GM19438 (cell line): Measurements from ENCODE around the gene IGIP.

ENCODE experiments used
- ATAC-seq: cut with Tn5 transposase; IDR thresholded peaks from one replicate; pipeline ENCODE4 v1.9.1; 2021; ENCODE audit warnings: low read depth; ENCODE audit not compliant: unreplicated experiment

The IGIP gene

DNA sequence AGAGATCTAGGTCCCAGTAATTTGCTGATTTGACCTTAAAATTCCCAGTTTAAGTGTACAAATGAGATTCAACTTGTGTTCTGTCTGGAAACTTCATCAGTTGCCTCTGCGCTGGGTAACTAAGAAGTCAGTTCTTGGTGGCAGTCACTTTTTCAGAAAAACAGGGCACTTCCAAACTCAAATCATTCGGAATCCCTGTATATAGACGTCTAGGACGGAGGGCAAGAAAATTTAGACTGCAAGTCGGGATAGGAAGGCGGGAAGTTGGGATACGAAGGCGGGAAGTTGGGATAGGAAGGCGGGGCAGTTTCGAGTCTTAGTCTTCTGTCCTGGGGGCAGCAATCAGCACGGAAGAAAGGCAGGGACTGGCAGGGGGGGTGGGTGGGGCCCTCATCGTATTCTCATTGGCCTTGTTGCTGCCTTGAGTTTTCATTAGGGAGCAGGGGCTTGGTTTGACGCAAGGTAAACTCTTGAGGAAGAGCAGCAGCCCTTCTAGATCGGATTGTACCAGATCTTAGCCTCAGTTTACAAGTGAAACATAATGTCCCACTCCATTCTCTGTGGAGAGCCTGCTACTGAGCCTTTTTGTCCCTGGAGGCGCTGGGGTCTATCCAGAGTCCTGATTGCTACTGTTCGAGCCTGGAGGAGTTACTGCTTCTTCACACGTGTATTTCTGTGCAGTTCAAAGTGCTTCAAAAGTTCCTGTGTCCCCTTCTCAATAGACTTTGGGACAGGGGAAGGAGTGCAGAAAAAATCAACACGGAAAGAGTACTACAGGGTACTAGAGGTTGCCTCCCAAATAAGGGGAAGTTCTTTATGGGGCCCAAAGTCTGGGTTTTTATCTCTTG is 14.5 kb upstream of the IGIP start:
- ATAC-seq, result no peak

GRCh38 chr5:140111859-140112551 is 13.7 kb upstream of the IGIP start:
- no peak for ATAC-seq

- ATAC-seq, result no peak
Observed at GRCh38 chr5:140112685-140113179, 13.0 kb upstream of the IGIP start.

DNA sequence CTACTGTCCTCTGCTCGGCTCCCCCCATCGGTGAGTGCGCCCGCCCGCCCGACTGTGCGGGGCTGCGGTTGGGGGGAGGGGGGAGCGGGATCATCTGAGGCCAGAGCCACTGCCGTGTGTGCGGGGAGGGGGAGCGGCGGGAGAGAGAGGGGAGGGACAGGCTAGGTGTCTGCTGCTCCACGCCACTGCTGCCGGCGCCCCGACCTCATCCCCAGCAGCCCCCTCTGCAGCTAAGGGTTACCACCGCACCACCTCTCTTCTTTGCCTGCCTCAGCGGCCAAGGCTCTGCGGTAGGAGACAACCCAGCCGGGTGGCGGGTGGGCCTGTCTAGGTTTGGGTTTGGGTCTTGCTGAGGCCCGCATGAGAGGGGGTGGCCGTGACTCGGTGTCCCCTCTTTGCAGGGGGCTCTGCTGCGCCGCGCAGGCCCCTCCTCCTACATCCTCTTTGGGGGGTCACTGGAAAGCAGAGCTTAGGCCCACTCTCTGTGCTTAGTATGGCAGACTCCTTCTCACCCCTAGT is 12.5 kb upstream of the IGIP start:
- no peak for ATAC-seq

DNA sequence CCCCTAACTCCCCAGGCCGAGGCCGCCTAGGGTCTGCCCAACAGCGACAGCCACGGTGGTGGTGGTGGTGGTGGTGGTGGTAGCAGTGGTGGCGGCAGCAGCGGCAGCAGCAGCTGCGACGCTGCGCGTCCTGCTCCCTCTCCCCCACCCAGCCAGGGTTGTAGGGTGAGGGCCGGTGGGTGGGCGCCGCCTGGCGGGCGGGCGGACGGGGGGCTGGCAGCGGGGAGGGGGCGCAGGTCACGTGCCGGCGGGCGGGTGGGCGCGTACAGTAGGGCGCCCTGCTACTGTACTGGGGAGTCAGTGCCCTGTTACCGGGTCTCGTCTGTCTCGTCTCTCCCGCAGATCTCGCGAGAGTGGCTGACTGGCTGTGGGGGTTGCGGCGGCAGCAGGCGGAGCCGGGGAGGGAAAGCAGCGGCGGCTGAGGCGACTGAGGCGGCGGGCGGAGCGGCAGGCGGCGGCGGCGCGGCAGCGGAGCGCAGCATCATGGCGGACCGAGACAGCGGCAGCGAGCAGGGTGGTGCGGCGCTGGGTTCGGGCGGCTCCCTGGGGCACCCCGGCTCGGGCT is 12.0 kb upstream of the IGIP start, which contains the start of gene PURA:
PURA (plus strand) TSS at position 411 of the 565 bp plus-strand sequence; CDS start at position 484, 73 bp downstream.
- peak; percentile 87 for ATAC-seq

- ATAC-seq, result peak; percentile 34
Observed at GRCh38 chr5:140114341-140115185, 11.2 kb upstream of the IGIP start.

GRCh38 chr5:140115186-140115500 is 10.6 kb upstream of the IGIP start:
- ATAC-seq, result no peak

- ATAC-seq, result no peak
Observed at GRCh38 chr5:140116716-140117115, 9.0 kb upstream of the IGIP start.

GRCh38 chr5:140117523-140117922 is 8.2 kb upstream of the IGIP start:
- no peak for ATAC-seq

- no peak for ATAC-seq
Observed at GRCh38 chr5:140118302-140118936, 7.3 kb upstream of the IGIP start.

- ATAC-seq, result no peak
Observed at GRCh38 chr5:140126315-140127012, 727 bp downstream of the IGIP start.

- ATAC-seq, result no peak
Observed at GRCh38 chr5:140128376-140128775, 2.6 kb downstream of the IGIP start.

DNA sequence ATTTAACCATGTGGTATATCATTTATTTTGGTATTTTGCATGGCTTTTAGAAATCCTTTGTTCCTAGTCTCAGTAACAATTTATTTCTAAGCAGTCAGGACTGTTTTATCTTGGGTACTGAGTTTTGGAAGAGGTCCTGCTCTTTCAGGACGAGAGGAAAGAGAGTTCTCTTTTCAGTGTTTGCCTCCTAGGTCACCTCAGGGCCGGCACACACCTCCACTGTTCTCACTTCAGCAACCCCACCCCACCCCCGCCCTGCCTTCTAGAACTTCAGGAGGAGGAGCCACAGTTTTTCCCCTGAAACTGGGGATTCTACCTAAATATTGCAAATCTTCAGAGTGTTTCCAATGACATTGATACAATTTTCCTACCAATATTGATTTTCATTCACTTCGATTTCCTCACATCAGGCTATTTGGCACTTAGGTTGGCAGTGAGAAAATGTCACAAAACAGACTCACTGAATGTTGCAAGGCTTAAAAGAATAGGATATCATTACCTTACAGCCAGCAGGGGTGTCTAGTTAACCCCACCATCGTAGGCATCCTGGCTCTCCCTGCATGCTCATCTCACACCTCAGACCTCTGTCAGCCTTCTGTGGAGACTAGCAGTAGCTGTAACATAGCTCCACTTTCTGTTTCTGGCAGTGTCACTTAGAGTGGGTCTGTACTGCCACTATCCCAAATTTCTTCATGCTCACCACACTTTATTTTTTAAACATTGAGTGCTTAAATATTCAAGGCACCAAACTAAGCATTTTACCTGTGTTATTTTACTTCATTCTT is 5.4 kb downstream of the IGIP start:
- ATAC-seq, result no peak

- ATAC-seq, result no peak
Observed at GRCh38 chr5:140131967-140132409, 6.3 kb downstream of the IGIP start.

GRCh38 chr5:140133514-140134167 is 7.9 kb downstream of the IGIP start:
- ATAC-seq, result no peak

GRCh38 chr5:140134277-140134935 is 8.7 kb downstream of the IGIP start:
- no peak for ATAC-seq

DNA sequence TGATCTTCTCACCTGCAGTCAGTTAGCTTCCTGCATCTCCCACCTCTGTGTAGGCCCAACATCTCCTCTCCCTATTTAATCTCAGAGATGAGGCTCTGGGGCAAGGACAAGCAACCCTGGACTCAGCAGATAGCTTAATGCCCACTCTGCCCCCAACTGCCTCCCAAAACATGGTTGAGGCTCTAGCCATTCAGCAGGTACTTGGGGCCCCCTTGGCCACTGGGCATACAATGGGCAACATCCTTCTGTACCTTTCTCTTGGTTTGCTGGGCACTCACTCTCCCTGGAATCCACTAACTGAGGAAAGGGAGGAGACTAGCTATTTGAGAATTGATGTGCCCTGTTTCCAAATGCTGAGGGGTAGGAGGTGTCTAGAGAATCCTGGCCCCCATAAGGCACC is 9.4 kb downstream of the IGIP start:
- ATAC-seq, result no peak
